DND-41 (cell line): Measurements from ENCODE around the gene MEN1.

Source experiments
- ATAC-seq: fragments of 200-7000 bp; cut with Tn5 transposase; 3 replicates; pipeline ENCODE4 v1.9.1; 2021; ENCODE audit warnings: low read depth; ENCODE audit not compliant: insufficient read depth
- DNase-seq: peaks from one replicate; pipeline ENCODE4 v3.0.0-alpha.2; 2020
- H2AFZ ChIP-seq: 2 replicates; pipeline ENCODE4 v1.6.0; 2012; ENCODE audit warnings: low read depth, low read length
- H3K27ac ChIP-seq: 2 replicates; pipeline ENCODE4 v1.5.1; 2012; ENCODE audit warnings: low read length, inconsistent platforms
- H3K27me3 ChIP-seq: fragments of 200-600 bp; sonication (generic); 2 replicates; pipeline ENCODE4 v1.6.0; 2012; ENCODE audit warnings: low read length, mild to moderate bottlenecking, inconsistent platforms; ENCODE audit not compliant: insufficient read depth, poor library complexity
- H3K36me3 ChIP-seq: 2 replicates; pipeline ENCODE4 v1.5.1; 2012; ENCODE audit warnings: low read length, inconsistent platforms; ENCODE audit not compliant: insufficient read depth
- H3K4me1 ChIP-seq: 2 replicates; pipeline ENCODE4 v1.5.1; 2012; ENCODE audit warnings: mild to moderate bottlenecking, low read length; ENCODE audit not compliant: insufficient read depth
- H3K4me2 ChIP-seq: 2 replicates; pipeline ENCODE4 v1.6.0; 2012; ENCODE audit warnings: mild to moderate bottlenecking, moderate library complexity, low read length, inconsistent platforms; ENCODE audit not compliant: insufficient read depth
- H3K4me3 ChIP-seq, 2 experiments: fragments of 200-600 bp in 1 of 2; shearing (Covaris generic) in 1 of 2; 2 replicates each; pipeline ENCODE4 v1.5.1; 2012 to 2016; ENCODE audit warnings: inconsistent platforms in 2 of 2, low read length in 2 of 2, mild to moderate bottlenecking in 2 of 2, low read depth in 1 of 2, moderate library complexity in 1 of 2
- H3K79me2 ChIP-seq: 2 replicates; pipeline ENCODE4 v1.6.0; 2012; ENCODE audit warnings: low read length, inconsistent platforms; ENCODE audit not compliant: insufficient read depth
- H3K9ac ChIP-seq: 2 replicates; pipeline ENCODE4 v1.6.0; 2012; ENCODE audit warnings: low read depth, mild to moderate bottlenecking, inconsistent platforms, low read length, moderate library complexity
- H3K9me3 ChIP-seq: 2 replicates; pipeline ENCODE4 v1.5.1; 2012; ENCODE audit warnings: low read length, moderate library complexity, mild to moderate bottlenecking, inconsistent platforms; ENCODE audit not compliant: insufficient read depth, severe bottlenecking
- H4K20me1 ChIP-seq: 2 replicates; pipeline ENCODE4 v1.6.0; 2012; ENCODE audit warnings: low read length; ENCODE audit not compliant: insufficient read depth
- EZH2 ChIP-seq: IDR thresholded peaks from 3 replicates; pipeline ENCODE4 v1.6.1; 2012; ENCODE audit warnings: borderline replicate concordance, low read depth, mild to moderate bottlenecking, moderate library complexity, low read length, inconsistent platforms; ENCODE audit not compliant: severe bottlenecking
- TF ChIP-seq, protein P1 (sequence below): IDR thresholded peaks from 2 replicates; pipeline ENCODE4 v1.5.1; 2012; ENCODE audit warnings: borderline replicate concordance, low read length, moderate library complexity, mild to moderate bottlenecking; ENCODE audit not compliant: poor library complexity, severe bottlenecking; ENCODE audit errors: extremely low read depth

Gene MEN1

DNA sequence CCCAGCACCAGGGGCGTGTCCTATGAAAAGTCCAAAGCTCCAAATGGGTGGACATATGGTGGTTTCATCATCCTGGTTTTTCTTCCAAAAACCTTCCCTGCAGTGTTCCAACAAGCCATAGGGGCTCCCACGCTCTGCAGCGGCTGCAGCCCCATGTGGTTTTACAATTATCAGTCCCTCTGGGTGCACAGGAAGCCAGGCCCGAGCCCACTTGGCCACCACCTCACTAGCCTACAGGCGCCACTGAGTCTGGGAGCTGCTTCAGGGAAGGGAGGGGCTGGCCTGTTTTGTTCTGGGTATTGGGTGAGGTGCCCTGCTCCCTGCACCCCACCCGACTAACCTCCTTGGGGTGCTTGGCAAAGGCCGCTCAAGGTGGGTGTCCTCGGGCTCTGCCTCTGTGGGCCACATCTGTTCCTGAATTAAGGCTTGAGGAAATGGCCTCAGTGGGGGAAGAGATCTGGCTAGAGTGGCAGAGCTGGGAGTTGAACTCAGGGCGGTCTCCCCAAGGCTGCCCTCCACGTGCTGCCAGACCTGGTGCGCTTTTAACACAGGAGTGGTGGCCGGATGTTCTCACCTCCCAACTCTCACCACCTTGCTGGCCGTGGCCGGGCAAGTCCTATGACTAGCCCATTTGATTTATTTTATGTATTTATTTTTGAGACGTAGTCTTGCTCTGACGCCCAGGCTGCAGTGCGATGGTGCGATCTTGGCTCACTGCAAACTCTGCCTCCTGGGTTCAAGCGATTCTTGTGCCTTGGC is 39.4 kb upstream of the MEN1 start:
- H3K4me1 ChIP-seq = peaks cover 8% of the 10 kb centered on the region
- DNase-seq = no peak
- H2AFZ ChIP-seq = no peak overlapping the region
- H3K9me3 ChIP-seq = no peaks in the 10 kb centered on the region
- TF ChIP-seq, protein P1, sequence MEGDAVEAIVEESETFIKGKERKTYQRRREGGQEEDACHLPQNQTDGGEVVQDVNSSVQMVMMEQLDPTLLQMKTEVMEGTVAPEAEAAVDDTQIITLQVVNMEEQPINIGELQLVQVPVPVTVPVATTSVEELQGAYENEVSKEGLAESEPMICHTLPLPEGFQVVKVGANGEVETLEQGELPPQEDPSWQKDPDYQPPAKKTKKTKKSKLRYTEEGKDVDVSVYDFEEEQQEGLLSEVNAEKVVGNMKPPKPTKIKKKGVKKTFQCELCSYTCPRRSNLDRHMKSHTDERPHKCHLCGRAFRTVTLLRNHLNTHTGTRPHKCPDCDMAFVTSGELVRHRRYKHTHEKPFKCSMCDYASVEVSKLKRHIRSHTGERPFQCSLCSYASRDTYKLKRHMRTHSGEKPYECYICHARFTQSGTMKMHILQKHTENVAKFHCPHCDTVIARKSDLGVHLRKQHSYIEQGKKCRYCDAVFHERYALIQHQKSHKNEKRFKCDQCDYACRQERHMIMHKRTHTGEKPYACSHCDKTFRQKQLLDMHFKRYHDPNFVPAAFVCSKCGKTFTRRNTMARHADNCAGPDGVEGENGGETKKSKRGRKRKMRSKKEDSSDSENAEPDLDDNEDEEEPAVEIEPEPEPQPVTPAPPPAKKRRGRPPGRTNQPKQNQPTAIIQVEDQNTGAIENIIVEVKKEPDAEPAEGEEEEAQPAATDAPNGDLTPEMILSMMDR = no peak
- no peak for TF ChIP-seq EZH2
- no peak for ATAC-seq
- H4K20me1 ChIP-seq = no peaks in the 10 kb centered on the region
- no peak overlapping the region for H3K4me2 ChIP-seq
- peaks cover 1% of the 10 kb centered on the region for H3K27me3 ChIP-seq
- H3K79me2 ChIP-seq = no peaks in the 10 kb centered on the region
- no peak overlapping the region for H3K27ac ChIP-seq
- H3K36me3 ChIP-seq = peaks cover 20% of the 10 kb centered on the region
- H3K9ac ChIP-seq = no peak overlapping the region
- H3K4me3 ChIP-seq = no peak overlapping the region

- H3K27me3 ChIP-seq = peaks cover 8% of the 10 kb centered on the region
- no peak overlapping the region for H3K4me3 ChIP-seq
- H3K27ac ChIP-seq = no peak overlapping the region
- peaks cover 12% of the 10 kb centered on the region for H3K36me3 ChIP-seq
- peaks cover 16% of the 10 kb centered on the region for H3K4me1 ChIP-seq
- H4K20me1 ChIP-seq = 0 out of 2 replicates have a peak, but pooled peaks cover under 1% of the 10 kb centered on the region
- ATAC-seq (no peak), DNase-seq (no peak)
- no peak overlapping the region for H3K9ac ChIP-seq
- TF ChIP-seq, protein P1 = no peak
- no peak for TF ChIP-seq EZH2
- no peak overlapping the region for H3K4me2 ChIP-seq
- no peak overlapping the region for H2AFZ ChIP-seq
- H3K79me2 ChIP-seq = no peaks in the 10 kb centered on the region
- no peaks in the 10 kb centered on the region for H3K9me3 ChIP-seq
Measured at GRCh38 chr11:64848826-64849597, 38.7 kb upstream of the MEN1 start.

- no peak overlapping the region for H3K9ac ChIP-seq
- 0 out of 2 replicates have a peak, but pooled peaks cover 3% of the 10 kb centered on the region for H4K20me1 ChIP-seq
- H3K36me3 ChIP-seq = peaks cover 7% of the 10 kb centered on the region; the same call in 1 of the 2 replicates
- H2AFZ ChIP-seq = no peak overlapping the region
- no peak overlapping the region for H3K4me2 ChIP-seq
- no peak for TF ChIP-seq EZH2
- TF ChIP-seq, protein P1 = no peak
- H3K4me3 ChIP-seq = no peak overlapping the region
- no peaks in the 10 kb centered on the region for H3K9me3 ChIP-seq
- peaks cover 17% of the 10 kb centered on the region for H3K4me1 ChIP-seq
- no peak for DNase-seq
- H3K79me2 ChIP-seq = no peaks in the 10 kb centered on the region
- ATAC-seq = no peak
- peaks cover 12% of the 10 kb centered on the region for H3K27me3 ChIP-seq
- no peak overlapping the region for H3K27ac ChIP-seq
Measured at GRCh38 chr11:64848214-64848825, 38.0 kb upstream of the MEN1 start.
